HG03097 (cell line): ENCODE data around the gene NXPE4.
"Not testable (repeated sequence)": the region's sequence is repeated elsewhere in the genome, so short reads cannot be mapped to it uniquely, and the experiment has no call there.

Experiments
- ATAC-seq: cut with Tn5 transposase; IDR thresholded peaks from one replicate; pipeline ENCODE4 v1.9.1; 2021; ENCODE audit not compliant: unreplicated experiment, low FRiP score

Gene NXPE4

DNA sequence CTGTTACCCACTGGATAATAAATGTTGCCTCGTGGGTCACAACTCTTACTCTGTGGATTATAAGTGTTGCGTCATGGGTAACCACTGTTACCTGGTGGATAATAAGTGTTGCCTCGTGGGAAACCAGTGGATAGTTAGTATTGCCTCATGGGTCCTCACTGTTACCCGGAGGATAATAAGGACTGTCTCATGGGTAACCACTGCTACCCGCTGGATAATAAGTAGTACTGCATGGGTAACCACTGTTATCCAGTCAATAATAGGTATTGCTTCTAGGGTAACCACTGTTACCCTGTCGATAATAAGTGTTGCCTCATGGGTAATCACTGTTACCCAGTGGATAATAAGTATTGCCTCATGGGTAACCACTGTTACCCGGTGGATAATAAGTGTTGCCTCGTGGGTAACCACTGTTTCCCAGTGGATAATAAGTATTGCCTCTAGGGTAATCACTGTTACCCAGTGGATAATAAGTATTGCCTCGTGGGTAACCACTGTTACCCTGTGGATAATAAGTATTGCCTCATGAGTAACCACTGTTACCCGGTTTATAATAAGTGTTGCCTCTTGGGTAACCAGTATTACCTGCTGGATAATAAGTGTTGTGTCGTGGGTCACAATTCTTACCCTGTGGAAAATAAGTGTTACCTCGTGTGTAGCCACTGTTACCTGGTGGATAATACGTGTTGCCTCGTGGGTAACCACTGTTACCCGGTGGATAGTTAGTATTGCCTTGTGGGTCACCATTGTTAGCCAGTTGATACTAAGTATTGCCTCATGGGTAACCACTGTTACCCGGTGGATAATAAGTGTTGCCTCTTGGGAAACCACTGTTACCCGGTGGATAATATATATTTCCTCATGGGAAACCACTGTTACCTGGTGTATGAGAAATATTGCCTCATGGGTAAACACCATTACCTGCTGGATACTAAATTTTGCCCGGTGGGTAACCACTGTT, 15.7 kb upstream of the NXPE4 start:
- no peak for ATAC-seq

DNA sequence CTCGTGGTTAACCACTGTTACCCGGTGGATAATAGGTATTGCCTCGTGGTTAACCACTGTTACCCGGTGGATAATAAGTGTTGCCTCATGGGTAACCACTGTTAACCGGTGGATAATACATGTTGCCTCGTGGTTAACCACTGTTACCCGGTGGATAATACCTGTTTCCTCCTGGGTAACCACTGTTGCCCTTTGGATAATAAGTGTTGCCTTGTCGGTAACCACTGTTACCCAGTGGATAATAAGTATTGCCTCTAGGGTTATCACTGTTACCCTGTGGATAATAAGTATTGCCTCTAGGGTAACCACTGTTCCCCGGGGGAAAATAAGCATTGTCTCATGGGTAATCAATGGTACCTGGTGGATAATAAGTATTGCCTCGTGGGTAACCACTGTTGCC, 15.0 kb upstream of the NXPE4 start:
- ATAC-seq: no peak

DNA sequence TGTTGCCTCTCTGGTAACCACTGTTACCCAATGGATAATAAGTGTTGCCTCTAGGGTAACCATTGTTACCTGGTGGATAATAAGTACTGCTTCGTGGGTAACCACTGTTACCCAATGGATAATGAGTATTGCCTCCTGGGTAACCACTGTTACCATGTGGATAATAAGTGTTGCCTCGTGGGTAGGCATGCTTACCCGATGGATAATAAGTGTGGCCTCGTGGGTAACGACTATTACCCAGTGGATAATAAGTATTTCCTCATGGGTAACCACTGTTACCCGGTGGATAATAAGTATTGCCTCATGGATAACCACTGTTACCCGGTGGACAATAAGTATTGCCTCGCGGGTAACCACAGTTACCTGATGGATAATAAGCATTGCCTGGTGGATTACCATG, 13.8 kb upstream of the NXPE4 start:
- no peak for ATAC-seq

DNA sequence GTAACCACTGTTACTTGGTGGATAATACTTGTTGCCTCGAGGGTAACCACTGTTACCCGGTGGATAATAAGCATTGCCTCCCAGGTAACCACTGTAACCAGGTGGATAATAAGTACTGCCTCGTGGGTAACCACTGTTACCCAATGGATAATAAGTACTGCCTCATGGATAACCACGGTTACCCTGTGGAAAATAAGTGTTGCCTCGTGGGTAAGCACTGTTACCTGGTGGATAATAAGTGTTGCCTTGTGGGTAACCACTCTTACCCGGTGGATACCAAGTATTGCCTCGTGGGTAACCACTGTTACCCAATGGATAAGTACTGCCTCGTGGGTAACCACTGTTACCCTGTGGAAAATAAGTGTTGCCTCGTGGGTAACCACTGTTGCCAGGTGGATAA, 13.0 kb upstream of the NXPE4 start:
- not testable (repeated sequence) for ATAC-seq

- ATAC-seq: peak; percentile 28
Measured at GRCh38 chr11:114607753-114608459, 12.3 kb upstream of the NXPE4 start.

DNA sequence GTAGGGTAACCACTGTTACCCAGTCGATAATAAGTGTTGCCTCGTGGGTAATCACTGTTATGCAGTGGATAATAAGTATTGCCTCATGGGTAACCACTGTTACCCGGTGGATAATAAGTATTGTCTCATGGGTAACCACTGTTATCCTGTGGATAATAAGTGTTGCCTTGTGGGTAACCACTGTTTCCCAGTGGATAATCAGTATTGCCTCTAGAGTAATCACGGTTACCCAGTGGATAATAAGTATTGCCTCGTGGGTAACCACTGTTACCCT, 11.2 kb upstream of the NXPE4 start:
- ATAC-seq: not testable (repeated sequence)

DNA sequence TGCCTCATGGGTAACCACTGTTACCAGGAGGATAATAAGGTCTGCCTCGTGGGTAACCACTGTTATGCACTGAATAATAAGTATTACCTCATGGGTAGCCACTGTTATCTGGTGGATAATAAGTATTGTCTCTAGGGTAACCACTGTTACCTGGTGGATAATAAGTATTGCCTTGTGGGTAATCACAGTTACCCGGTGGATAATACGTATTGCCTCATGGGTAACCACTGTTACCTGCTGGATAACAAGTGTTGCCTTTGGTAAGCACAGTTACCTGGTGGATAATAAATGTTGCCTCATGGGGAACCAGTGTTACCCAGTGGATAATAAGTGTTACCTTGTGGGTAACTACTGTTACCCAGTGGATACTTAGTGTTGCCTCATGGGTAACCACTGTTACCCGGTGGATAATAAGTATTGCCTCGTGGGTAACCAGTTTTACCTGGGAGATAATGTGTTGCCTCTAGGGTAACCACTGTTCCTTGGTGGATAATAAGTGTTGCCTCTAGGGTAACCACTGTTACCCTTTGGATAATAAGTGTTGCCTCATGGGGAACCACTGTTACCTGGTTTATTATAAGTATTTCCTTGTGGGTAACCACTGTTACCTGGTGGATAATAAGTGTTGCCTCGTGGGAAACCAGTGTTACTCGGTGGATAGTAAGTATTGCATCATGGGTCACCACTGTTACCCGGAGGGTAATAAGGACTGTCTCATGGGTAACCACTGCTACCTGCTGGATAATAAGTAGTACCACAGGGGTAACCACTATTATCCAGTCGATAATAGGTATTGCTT, 10.6 kb upstream of the NXPE4 start:
- no peak for ATAC-seq

DNA sequence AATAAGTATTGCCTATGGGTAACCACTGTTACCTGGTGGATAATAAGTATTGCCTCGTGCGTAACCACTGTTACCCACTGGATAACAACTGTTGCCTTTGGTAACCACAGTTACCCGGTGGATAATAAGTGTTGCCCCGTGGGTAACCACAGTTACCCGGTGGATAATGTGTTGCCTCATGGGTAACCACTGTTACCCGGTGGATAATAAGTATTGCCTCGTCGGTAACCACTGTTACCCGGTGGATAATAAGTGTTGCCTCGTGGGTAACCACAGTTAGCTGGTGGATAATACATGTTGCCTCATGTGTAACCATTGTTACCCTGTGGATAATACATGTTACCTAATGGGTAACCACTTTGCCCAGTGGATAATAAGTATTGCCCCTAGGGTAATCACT, 9.8 kb upstream of the NXPE4 start:
- ATAC-seq: no peak

DNA sequence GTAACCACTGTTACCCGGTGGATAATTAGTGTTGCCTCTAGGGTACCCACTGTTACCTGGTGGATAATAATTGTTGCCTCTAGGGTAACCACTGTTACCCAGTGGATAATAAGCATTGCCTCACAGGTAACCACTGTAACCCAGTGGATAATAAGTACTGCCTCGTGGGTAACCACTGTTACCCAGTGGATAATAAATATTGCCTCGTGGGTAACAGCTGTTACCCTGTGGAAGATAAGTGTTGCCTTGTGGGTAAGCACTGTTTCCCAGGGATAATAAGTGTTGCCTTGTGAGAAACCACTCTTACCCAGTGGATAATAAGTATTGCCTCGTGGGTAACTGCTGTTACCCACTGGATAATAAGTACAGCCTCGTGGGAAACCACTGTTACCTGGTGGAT, 9.3 kb upstream of the NXPE4 start:
- no peak for ATAC-seq

GRCh38 chr11:114604179-114604813, 8.7 kb upstream of the NXPE4 start:
- no peak for ATAC-seq

GRCh38 chr11:114603151-114603550, 7.6 kb upstream of the NXPE4 start:
- ATAC-seq: not testable (repeated sequence)

GRCh38 chr11:114598461-114598860, 2.9 kb upstream of the NXPE4 start:
- no peak for ATAC-seq

DNA sequence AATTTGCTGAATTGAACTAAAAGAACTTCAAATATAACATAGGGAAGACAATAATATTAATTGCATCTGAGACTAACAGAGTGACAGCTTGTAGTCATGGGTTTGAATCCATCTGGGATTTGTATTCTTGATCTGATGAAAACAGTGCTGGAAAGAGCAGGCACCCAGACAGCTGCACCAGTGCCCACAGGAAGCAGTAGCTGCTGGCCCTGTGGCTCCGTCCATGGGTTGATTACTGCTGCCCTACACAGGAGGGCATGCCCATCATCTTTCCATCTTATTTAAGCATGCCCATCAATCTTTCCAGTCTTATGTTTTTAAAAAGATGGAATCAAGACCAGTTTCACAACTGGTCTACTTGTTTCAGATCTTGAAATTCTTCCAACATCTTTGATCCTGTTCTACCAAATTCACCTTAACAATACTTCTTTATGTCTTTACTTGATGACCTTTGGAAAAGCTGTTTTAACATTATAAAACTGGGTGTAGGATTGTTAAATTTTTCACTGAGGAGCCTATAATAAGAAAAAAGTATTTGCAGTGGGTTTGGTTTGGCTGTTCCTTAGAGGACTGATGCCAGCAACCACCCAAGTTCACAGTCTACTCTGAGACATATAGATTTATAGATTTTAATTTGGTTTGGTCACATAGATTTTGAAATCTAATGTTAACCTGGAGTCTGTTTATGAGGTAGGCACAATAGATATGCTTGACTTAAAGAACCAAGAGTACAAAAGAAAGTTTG, 761 bp upstream of the NXPE4 start:
- no peak for ATAC-seq

DNA sequence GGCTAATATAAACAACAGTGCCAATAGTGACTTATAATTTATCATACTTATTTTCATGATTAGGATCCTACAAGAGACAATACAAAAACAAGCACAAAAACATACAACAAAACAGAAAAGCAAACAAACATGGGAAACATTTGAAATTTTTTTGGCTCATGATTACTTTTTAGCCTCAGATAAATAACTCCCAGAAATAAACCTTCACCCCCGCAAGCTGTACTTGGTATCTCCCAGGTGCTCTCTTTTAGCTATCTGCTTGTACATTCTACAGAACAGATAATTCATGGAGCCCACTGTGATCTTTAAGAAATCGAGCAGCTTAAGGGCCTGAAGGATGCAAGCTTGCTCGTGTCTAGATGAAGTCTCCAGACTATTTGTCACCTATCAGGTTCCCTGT, 883 bp downstream of the NXPE4 start:
- ATAC-seq: no peak

DNA sequence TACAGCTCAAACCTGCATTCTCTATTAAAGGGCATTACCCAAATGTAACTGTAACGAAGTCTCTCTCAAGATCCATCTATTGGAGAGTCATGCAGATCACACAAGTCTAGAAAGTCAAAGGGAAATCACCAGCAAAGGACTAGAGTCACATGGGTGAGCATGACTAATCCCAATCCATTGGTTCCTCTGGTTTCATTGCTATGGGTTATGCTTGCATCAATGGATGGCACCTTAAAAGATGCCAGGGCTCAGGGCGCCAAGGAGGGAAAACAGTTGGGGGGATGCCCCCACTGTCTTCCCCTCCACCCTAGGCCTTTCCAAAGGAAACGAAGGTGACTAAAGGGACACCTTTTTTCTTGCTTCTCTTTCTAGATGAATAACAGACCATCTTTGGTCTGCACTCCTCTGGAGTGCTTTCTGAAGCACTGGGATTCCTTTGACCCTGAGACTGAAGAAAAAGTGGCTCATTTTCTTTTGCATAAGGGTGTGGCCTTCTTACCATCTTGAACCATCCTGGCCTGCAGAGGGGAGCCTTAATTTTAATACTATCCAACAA, 8.1 kb downstream of the NXPE4 start:
- ATAC-seq: no peak

DNA sequence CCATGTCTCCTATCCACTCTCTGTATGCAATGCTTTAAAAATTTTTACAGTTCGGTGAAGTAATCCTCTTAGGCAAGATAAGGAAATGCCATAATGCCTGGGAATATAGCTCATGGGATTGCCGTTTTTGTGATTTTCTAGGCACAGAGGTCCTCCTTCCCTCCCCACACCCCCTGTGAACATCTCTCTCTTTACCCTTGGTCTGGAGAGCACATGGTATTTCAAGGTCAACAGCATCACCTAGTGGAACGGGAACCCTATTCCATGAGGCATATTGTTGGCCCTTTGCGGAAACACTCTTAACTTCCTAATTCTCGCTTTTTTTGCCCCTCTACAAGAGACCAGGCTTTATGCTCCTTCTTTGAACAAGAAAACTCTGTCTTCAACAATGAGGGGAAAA, 8.8 kb downstream of the NXPE4 start:
- ATAC-seq: no peak

GRCh38 chr11:114571712-114572111, 23.9 kb downstream of the NXPE4 start:
- ATAC-seq: no peak

DNA sequence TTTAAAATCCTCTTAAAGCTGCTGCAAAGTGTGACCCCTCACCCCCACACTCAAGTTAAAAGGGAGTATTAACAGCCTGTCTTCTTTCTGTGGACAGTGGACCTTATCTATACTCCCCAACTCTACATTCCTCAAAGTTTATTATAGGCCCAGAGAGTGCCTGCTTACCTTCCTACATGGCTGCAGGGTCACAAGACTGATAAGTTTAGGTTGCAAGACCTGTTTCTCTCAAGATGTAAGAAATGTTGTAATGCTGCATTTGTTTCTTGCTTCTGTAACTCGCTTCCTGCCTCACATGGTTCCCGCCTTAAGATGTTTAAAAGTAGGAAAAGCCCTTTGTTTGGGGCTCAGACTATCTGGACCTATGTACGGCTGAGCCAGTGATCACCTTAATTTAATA, 25.8 kb downstream of the NXPE4 start:
- no peak for ATAC-seq

- ATAC-seq: no peak
Measured at GRCh38 chr11:114566276-114566675, 29.3 kb downstream of the NXPE4 start.

GRCh38 chr11:114564831-114565230, 30.8 kb downstream of the NXPE4 start:
- ATAC-seq: no peak
